Epithelial cell of prostate (primary cell): ENCODE results near the gene HSPA9.

ENCODE experiments used
- DNase-seq: peaks from one replicate; pipeline ENCODE4 v3.0.0-alpha.2; 2011; ENCODE audit warnings: low read depth, low spot score
- H3K27ac ChIP-seq: fragments of 450-650 bp; 2 replicates; pipeline ENCODE4 v1.5.1; 2017; ENCODE audit warnings: mild to moderate bottlenecking

The HSPA9 gene

DNA sequence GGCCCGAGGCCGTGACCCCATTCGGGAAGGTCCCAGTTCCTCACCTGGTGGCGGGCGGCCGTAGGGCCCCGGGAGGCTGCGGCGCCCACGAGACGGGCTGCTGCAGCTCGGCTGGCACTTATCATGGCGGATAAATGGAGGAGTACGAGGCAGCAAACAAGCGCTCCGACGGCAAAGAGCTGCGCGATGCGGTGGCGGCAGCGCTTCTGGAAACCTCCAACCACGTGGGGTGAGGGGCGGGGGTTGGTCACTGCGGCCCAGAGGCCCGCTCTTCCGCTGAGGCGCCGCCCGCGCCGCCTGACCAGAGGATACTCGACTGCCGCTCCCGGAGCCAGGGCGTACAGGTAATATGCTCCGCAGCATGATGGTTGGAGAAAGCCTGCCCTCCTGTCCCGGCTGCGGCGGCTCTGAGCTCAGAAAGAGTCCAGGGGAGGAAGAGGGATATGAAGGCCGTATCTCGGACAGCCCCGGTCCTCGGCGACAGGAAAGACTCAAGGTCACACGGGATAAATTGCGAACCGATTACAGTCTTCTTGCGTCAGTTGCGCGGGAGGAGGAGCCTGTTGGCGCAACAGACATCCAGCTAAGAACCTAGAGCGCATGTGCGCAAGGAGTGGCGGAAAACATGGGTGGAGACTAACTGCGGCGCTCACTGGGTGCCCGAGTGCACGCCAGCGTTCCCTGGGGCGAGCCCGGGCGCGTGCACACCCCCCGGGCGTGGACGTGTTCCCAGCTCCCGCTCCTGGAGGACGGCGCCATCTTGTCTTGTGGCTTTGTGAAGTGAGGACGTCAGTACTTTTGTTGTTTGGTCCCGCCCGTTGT, at the start of gene HSPA9:
Gene HSPA9, minus strand, starts transcription at position 208 of the 822 bp plus-strand sequence. Its CDS starts 83 bp downstream, at position 125.
- DNase-seq = peak; percentile 97
- peak within 1 kb of the TSS; percentile 96 for H3K27ac ChIP-seq

DNA sequence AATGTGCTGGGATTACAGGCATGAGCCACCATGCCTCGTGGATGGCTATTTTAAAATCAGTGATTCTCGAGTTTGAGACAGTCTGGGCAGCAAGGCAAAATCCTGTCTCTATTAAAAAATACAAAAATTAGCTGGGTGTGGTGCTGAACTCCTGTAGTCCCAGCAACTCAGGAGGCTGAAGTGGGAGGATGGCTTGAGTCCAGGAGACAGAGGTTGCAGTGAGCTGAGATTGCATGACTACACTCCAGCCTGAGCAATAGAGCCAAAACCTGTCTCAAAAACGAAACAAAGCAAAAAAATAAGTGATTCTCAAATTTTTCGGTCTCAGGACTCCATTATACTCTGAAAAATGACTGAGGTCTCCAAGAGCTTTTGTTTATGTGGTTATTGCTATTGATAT, 47.9 kb upstream of the HSPA9 start:
- H3K27ac ChIP-seq = no peak overlapping the region
- DNase-seq = no peak

DNA sequence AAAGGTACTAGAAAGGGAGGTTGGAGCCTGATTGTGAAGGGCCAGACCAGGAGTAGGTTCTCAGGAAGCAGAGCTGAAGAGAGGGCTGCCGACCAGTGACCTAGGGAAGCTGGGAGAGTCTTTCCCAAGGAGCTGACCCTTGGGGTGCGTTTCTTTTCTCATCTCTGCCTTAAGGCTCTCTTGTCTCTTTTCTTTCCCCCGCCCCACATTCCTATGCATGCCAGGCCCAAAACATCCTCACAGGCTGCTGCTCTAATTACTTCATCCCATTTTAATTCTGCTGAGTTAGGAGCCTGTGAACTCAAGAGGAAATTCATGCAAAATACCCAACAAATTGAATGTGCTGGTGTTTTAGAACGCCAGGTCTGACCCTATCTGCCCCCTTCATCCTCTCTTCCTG, 46.9 kb upstream of the HSPA9 start:
- H3K27ac ChIP-seq = no peak overlapping the region
- DNase-seq = no peak

DNA sequence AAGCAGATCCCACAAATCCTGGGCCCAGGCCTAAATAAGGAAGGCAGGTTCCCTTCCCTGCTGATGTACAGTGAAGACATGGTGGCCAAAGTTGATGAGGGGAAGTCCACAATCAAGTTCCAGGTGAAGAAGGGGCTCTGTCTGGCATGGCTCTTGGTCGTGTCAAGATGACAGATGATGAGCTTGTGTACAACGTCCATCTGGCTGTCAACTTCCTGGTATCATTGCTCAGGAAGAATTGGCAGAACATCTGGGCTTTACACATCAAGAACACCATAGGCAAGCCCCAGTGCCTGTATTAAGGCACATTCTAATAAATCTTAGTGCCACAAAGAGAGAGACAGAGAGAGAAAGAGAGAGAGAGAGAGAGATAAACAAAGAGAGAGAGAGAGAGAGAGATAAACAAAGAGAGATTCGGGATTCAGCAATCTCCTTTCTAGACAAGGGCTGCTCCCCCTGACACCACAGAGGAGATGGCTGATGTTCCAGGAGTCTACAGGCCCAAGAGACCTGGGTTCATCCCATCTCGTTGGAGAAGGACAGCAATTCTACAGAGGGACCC, 45.5 kb upstream of the HSPA9 start:
- H3K27ac ChIP-seq = no peak overlapping the region
- DNase-seq = no peak

DNA sequence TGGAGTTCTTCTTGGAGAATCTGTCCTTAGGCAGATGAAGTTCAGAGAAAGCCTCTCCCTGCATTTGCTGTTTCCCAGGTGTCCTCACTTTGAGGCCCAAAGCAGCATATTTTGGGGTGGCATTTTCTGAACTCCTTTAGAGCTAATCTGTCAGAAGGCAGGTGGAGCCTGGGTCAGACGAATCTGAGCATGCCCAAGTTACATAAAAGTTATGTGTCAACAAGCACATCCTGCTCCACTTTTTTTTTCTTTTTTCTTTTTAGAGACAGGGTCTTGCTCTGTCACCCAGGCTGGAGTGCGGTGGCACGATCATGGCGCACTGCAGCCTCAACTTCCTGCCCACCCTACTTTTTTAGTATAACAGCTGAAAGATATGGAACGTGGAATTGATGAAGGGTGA, 41.3 kb upstream of the HSPA9 start:
- no peak for DNase-seq
- no peak overlapping the region for H3K27ac ChIP-seq

DNA sequence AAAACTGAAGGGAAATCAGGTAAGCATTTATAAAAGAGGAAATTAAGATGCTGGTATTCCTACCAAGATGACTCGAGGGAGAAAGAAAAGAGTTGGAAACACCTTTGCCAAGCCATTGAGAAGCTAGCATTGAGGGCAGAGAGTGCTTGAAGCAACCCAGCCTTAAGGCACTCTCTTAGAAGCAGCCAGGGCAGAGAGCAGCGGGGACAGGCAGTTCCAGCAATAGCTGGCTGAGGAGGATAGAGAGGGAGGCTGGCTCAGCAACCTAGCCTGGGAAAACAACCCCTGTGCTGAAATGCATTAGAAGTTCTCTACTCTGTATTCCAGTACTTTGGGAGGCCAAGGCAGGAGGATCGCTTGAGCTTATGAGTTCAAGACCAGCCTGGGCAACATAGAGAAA, 40.3 kb upstream of the HSPA9 start:
- no peak for DNase-seq
- no peak overlapping the region for H3K27ac ChIP-seq

DNA sequence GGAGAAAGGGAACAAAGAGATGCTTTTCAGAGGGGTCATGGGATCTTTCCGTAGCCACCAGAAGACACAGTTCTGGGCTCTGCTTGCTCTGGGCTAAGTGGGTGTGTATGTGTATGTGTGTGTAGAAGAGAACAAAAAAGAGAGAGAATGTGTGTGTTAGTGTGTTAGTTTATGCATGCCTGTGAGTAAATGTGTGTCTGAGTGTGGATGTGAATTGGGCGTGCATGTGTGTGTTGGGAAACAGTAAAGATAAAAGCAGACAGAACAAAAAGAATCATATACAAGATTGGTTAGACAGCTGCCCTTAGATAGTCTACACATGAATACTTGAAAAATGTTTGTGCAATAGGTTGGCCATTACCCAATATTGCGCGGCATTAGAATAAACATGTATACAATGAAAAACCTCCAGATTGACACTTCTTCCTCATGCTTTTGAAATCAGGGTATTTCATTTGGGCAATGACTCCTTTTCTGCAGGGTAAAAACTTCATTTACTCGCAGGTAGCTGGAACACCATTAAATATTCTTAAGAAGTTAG, 36.5 kb upstream of the HSPA9 start:
- no peak overlapping the region for H3K27ac ChIP-seq
- DNase-seq = no peak

DNA sequence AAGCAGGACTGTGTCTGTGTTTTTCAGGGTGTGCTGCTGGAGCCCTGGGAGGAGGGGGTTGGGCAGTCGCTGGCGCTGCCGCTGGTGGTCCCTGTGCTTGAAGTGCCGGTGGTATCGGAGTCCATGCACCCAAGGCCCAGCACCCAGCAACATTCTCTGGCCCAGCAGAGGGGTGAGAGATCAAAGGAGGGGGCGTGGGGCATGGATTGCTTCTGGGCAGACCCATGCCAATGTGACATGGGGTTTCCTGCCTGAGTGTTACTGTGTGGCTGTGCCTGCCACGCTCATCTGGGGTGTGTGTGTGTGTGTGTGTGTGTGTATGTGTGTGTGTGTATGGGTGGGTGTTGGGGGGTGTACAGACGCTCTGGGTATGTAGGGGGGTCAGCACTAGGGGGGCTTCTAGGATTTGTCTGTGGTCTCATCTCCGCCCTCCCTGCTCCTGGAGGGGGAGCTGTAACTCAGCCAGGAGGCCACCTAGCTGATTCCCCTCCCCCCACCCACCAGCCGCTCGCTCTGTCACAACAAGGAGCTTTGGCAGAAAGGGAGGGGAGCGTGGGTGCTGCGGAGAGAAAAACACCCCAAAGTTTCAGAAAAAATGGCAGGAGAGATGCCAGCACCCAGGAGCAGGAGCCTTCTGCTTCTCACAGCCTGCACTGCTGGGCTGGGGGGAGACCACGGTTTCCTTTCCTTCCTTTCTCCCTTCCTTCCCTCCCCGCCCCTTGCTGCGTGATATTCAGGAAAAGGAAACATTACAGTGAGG, 35.9 kb upstream of the HSPA9 start:
- no peak overlapping the region for H3K27ac ChIP-seq
- DNase-seq = no peak

DNA sequence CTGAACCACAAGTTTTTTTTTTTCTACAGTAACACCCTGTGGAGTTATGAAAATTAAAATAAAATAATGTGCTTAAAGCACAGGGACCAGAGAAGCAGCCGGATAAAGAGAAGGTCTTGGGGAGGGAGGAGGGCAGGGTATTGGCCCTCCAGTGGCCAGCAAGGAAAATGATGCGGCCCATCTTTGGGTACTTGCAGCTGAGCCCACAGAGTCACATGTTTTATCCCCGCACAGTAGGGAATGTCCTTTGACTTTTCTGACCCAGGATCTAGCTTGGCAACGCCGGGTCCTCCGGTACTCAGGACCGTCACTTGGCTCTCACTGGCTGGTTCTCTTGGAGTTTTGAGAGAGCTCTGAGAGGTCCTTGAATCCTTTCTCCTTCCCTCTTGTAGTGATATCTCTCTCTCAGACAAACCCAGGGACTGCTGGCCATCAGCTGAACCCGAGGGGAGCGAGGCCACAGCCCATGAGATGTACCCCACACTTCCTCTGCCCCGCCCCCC, 35.3 kb upstream of the HSPA9 start:
- DNase-seq = no peak
- peak overlapping the region; percentile 65 for H3K27ac ChIP-seq

DNA sequence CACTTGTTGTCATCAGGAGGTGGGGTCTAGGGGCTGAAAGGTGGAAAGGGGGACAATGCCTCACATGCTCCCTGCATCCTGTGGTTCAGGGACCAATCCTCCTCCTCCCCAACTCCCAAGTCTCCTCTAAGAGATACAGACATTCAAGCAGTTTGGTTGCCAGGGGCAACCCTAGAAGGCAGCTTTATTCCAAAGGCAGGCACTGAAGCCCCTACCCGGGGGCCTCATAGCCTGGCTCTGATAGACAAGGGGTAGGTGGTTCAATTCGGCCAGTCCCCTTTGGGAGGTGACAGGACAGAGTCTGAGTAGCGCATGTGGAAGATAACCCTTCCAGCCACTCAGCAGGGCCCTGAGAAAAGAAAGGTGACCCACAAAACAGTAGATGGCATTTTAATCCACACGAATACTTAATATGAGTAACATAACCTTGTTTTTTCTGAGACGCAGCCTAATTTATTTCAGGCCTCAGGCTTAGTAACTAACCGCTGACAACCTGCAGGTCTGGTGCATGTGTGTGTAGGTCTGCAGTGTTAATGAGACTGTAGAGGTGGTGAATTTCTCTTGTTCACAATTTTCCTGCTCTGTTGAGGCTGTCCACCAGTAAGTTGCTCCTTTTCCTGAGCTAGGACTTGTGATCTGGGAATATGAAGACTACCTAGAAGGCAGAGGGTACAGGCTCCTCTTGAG, 31.3 kb upstream of the HSPA9 start:
- DNase-seq = no peak
- H3K27ac ChIP-seq = no peak overlapping the region

DNA sequence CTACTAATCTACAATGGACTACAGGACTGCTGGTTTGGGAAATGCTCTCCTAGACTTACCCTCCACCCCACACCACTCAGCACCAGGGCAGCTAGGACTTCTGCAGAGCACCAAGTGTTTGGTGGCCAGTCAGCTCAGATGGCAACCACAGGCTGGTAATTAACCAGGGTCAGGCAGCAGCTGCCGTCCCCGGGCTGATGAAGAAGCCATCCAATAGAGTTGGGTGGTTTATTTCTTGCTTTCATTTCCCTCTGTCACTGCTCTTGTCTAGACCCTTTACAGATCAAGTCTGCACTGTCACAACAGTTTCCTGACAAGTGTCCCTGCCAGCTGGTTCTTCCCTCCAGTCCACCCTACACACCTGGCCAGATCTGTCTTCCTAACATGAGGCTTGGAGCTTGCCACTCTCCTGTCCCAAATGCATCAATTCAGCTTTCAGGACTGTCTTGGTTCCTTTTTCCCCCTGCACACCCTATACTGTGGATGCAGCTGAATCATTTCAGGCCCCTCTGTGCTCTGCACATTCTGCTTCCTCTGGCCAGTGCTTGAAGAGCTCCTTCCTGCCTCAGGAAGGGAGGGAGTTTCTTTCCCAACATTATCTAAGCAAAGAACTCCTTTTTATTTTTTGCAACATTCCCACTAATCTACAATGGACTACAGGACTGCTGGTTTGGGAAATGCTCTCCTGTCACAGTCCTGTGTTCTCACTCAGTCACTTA, 30.2 kb upstream of the HSPA9 start:
- DNase-seq = no peak

DNA sequence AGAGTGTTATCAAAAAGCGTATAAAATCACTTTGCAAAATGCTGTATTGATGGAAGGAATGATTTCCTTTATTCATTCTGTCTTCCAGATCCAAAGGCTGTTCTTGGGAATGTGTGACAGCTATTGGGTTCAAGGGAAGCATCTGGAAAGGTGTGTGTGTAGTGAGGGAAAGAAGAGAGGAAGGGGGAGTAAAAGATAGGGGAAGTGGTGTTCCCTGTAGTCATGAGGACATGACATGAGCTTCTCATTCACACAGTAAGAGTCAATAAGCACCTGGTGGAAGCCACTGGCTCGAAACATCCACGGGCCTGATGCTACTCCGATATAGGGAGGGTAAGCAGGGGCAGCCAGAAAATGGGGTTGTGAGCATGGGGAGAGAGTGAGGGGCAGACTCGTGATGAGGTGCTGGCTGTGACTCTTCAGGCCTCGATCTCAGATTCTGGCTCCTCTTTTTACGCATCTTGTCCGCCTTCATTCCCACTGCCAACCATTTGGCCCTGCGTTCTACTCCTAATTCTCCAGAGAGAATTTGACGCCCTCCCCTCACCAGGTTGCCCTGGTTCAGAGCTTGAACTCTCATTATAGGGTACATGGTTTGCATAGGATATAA, 29.1 kb upstream of the HSPA9 start:
- H3K27ac ChIP-seq = no peak overlapping the region

More for the DNA sequence above, 30.2 kb upstream of the HSPA9 start:
- no peak overlapping the region for H3K27ac ChIP-seq

DNA sequence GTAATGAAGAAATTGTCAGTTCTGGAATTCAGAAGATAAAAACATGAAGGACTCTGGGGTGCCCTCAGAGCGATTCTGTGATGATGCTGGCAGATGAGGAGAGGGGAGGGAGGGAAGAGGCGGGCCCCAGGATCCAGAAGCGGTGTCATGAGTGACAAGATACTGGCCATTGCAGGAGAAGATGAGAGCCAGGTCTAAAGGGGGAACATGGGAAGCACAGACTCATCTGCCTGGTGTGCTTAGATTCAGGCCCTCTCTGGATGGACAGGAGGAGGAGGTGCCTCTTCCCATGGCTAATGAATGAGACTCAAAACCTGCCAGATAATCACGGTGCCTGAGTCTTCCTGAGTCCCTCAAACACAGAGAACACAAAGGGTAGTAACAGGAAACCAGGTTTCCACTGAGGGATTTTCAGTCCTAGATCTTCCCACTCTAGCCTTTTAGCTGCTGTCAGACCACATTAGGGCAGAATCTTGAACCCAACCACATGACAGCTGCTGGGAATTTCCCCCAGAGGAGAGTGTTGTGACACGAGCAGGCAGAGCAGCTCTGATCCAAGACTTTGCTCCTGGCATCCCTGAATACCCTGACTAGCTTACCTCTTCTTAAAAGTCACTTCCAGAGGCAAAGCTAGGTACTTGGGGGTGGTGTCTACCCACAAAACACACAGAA, 28.2 kb upstream of the HSPA9 start:
- no peak overlapping the region for H3K27ac ChIP-seq
- DNase-seq = no peak

More for the DNA sequence above, 29.1 kb upstream of the HSPA9 start:
- no peak for DNase-seq

DNA sequence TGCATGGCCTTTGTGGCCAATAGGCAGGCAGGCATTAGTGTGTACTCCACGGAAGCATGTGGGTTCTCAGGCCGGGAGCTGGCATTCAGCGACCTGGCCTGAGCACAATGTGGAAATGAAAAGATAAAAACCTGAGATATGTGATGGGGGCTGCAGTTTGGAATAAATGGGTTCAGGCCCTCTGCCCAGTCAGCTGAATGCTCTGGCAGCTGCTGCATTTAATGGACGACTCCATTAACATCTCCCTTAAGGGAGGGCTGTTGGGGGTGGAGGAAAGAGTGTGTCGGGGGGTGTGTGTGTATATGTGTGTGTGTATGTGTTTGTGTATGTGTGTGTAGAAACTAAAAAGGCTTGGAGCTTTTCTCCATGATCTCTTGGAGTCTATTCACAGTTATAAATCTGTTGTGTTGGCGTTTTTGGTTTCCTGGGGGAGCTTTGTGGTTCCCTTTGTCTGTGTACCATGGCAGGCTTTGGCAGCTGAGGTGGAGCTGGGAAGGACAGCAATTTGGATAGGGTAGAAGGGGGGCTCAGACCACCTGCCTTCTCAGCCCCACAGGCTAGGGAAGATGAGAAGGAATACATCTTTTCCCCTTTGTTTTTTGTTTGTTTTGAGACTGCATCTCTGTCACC, 27.3 kb upstream of the HSPA9 start:
- no peak overlapping the region for H3K27ac ChIP-seq
- no peak for DNase-seq

DNA sequence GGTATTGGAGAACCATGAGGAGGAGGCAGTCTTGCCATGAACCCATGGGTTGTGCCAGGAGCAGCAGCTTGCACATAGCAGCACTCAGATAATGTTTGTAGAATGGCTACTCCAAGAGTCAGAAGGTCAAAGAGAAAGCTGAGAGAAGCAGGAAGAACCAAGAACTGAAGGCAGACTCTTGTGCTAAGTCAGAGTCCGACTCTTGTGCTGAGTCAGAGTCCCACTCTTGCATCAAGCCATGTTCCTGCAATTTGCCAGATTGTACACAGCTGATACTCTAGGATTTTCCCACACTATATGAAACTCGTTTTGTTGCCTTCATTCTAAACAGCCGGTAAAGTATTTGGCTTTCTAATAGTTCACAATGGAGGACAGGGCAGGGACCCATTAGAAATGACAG, 26.2 kb upstream of the HSPA9 start:
- DNase-seq = peak; percentile 68
- no peak overlapping the region for H3K27ac ChIP-seq

DNA sequence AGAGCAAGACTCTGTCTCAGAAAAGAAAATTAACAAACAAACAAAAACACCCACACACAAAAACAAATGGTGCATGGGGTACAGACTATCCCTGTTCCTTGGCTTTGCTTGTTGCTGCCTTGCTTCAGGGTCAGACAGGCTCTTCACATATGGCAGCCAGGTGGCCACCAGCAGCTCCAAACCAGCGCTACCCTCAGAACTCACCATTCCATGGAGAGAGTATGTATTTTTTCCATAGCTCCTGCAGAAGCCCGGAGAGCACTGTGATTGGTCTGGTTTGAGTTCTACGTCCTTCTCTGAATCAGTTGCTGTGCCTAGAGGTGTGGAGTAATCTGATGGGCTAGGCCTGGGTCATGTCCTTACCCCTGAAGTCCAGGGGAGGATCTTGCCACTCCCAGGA, 25.2 kb upstream of the HSPA9 start:
- no peak for DNase-seq

DNA sequence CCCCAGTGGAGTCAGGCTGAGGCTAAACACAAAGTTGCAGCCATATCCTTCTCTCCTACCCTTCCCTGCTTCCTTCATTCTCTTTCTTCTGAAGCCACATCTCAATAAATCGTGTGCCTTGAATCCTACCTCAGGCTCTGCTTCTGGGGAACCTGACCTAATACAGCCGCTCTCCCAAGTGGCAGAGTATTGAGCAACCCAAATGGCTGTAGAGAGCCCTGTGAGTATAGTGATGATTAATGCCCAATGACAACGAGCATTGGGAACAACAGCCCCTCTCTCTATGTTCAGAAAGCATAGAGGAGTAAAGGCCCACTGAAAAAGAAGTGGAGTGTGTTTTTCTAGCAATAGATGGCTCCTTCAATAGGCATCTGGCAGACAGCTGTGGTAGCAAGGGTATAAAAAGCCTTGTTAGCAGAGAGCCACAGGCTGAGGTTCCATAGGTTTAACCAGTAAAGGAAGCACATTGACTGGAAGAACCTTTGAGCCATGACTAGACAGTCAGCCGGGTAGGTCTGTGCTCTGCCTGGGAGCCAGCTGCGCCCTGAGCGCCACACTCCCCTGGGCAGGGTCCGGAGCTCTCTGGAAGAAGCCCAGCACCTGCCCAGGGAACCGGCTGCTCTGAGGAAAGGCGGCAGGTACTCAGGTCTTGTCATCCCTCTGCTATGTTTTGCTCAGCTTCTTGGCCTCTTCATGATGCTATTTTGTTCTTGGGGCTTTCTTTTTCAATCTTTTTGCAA, 22.6 kb upstream of the HSPA9 start:
- no peak for DNase-seq
- H3K27ac ChIP-seq = no peak overlapping the region

More for the DNA sequence above, 25.2 kb upstream of the HSPA9 start:
- no peak overlapping the region for H3K27ac ChIP-seq
